HepG2 (cell line): ENCODE results near the gene LRRC45. TPM values are rescaled to one million over a fixed set of nuclear protein-coding genes. Genes with fewer than 3 reads are reported as not detected.

Experiments
- BCL6 ChIP-seq: IDR thresholded peaks from 2 replicates; pipeline ENCODE4 v1.6.1; 2016; ENCODE audit warnings: missing genetic modification reagents, missing compliant biosample characterization
- FIP1L1 ChIP-seq: fragments of 200-400 bp; formaldehyde crosslinking; IDR thresholded peaks from 2 replicates; pipeline ENCODE4 v1.6.1; 2018; ENCODE audit warnings: low read depth, mild to moderate bottlenecking, low read length, moderate library complexity, borderline replicate concordance; ENCODE audit not compliant: insufficient read depth
- FOXM1 ChIP-seq: sonication (generic); formaldehyde crosslinking; IDR thresholded peaks from 2 replicates; pipeline ENCODE4 v1.5.0; 2020; ENCODE audit warnings: missing genetic modification reagents
- FOXP1 ChIP-seq, 2 experiments: fragments of 450-650 bp in 1 of 2; IDR thresholded peaks; 2 replicates each; pipeline ENCODE4 v1.6.1; 2017 to 2018; ENCODE audit warnings: antibody characterized with exemption in 1 of 2
- MIER2 ChIP-seq: IDR thresholded peaks from 2 replicates; pipeline ENCODE4 v1.6.1; 2016; ENCODE audit warnings: missing biosample characterization, missing genetic modification reagents
- MTA3 ChIP-seq: sonication (generic); formaldehyde crosslinking; IDR thresholded peaks from 2 replicates; pipeline ENCODE4 v1.4.0; 2020; ENCODE audit warnings: missing genetic modification reagents
- PAF1 ChIP-seq: IDR thresholded peaks from 2 replicates; pipeline ENCODE4 v1.6.1; 2016; ENCODE audit warnings: missing genetic modification reagents, missing compliant biosample characterization
- PAWR ChIP-seq: sonication (generic); formaldehyde crosslinking; IDR thresholded peaks from 2 replicates; pipeline ENCODE4 v1.4.0; 2020; ENCODE audit warnings: missing genetic modification reagents, mild to moderate bottlenecking, borderline replicate concordance
- PLRG1 ChIP-seq: fragments of 450-650 bp; conservative IDR thresholded peaks from 2 replicates; pipeline ENCODE4 v1.6.1; 2016
- RCOR2 ChIP-seq: IDR thresholded peaks from 2 replicates; pipeline ENCODE4 v1.6.1; 2016; ENCODE audit warnings: missing biosample characterization, missing genetic modification reagents
- RXRB ChIP-seq: IDR thresholded peaks from 2 replicates; pipeline ENCODE4 v1.6.1; 2016; ENCODE audit warnings: borderline replicate concordance, missing genetic modification reagents, missing compliant biosample characterization
- SMARCC2 ChIP-seq: fragments of 450-650 bp; IDR thresholded peaks from 2 replicates; pipeline ENCODE4 v1.6.1; 2017; ENCODE audit warnings: antibody characterized with exemption, mild to moderate bottlenecking
- SP4 ChIP-seq: sonication (generic); formaldehyde crosslinking; IDR thresholded peaks from 2 replicates; pipeline ENCODE4 v1.8.1; 2023; ENCODE audit warnings: mild to moderate bottlenecking, missing genetic modification reagents
- ZNF362 ChIP-seq: sonication (generic); formaldehyde crosslinking; IDR thresholded peaks from 2 replicates; pipeline ENCODE4 v1.4.0; 2020; ENCODE audit warnings: missing genetic modification reagents, mild to moderate bottlenecking, borderline replicate concordance
- ZNF382 ChIP-seq: sonication (generic); formaldehyde crosslinking; IDR thresholded peaks from 2 replicates; pipeline ENCODE4 v1.5.0; 2020; ENCODE audit warnings: missing genetic modification reagents, mild to moderate bottlenecking, borderline replicate concordance
- ZNF543 ChIP-seq: sonication (generic); formaldehyde crosslinking; IDR thresholded peaks from 2 replicates; pipeline ENCODE4 v1.4.0; 2020; ENCODE audit warnings: mild to moderate bottlenecking, missing genetic modification reagents
- ZNF569 ChIP-seq: sonication (generic); formaldehyde crosslinking; IDR thresholded peaks from 2 replicates; pipeline ENCODE4 v1.5.0; 2020; ENCODE audit warnings: mild to moderate bottlenecking, missing genetic modification reagents, moderate library complexity, borderline replicate concordance
- polyA plus RNA-seq, 8 experiments: library from polyadenylated mRNA; depleted of rRNA in 3 of 8; stranded (reverse) in 7 of 8; unstranded in 1 of 8; fragments of >200 nt; fragmentation: Illumina TruSeq in 4 of 8; extraction: Trizol in 4 of 8; gene quantifications; 2 replicates each; pipeline versions ENCODE4 v1.2.1 to v1.2.3, GENCODE V29; 2011 to 2016; ENCODE audit warnings: low read depth in 4 of 8, missing spikeins in 1 of 8, mixed read lengths in 1 of 8; ENCODE audit not compliant: insufficient read depth in 1 of 8
- total RNA-seq, 5 experiments: library from RNA; depleted of rRNA; stranded (reverse); fragments of >200 nt; fragmentation: Illumina TruSeq; extraction: Trizol; gene quantifications; 2 replicates each; pipeline ENCODE4 v1.2.3, GENCODE V29; 2016; ENCODE audit warnings: low read depth in 1 of 5
- TF ChIP-seq, protein P1 (sequence below): sonication (generic); formaldehyde crosslinking; IDR thresholded peaks from 2 replicates; pipeline ENCODE4 v1.4.0; 2020; ENCODE audit warnings: mild to moderate bottlenecking, missing genetic modification reagents, borderline replicate concordance
- TF ChIP-seq, protein P2 (sequence below): IDR thresholded peaks from 2 replicates; pipeline ENCODE4 v1.6.1; 2016; ENCODE audit warnings: low read depth, missing genetic modification reagents, missing compliant biosample characterization

The LRRC45 gene
- total and polyA plus RNA-seq, 2 of the 13 experiments (the other 11 are each of a cell fraction or from before 2014, with no cell fraction given): 11.6 to 48.1 TPM

DNA sequence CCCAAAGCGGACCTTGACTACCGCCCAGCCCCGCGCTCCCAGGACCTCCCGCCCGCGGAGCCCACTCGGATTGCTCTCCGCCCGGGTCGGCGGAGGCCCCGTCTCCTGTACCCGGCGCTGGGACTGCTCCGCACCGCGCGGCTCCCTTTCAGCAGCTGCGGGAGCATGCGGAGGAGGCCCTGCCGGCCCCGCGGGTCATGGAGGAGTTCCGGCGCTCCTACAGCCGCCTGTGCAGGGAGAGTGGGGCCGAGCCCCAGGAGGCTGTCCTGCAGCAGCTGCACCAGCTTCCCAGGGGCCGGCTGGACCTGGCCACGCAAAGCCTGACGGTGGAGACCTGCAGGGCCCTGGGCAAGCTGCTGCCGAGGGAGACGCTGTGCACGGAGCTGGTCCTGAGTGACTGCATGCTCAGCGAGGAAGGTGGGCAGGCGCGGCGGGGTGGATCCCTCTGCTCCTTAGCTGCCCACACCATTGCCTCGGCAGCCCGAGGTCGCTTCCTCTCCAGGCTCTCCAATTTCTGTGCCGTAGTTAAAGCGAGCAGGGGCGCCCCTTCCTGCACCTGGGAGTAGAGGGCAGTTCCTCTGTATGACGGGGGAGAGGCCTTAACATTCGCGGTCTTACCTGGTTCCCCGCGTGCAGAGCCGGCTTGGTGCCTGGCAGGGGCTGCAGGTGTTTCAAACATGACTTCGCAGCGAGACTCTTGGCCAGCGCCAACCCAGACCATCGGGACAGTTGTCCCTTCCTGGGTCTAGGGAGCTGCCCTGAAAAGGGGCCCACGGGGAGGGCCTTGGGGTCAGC, 539 bp downstream of the LRRC45 start (continued):
- TF ChIP-seq FIP1L1 (0 out of 2 replicates have a peak, but pooled peaks have one; percentile 9), SMARCC2 (no peak), RCOR2 (CRISPR knock-in tag) (no peak), FOXM1 (CRISPR knock-in tag) (no peak; the same call in 1 of the 2 replicates), ZNF362 (CRISPR knock-in tag) (no peak), ZNF543 (0 out of 2 replicates have a peak, but pooled peaks have one; percentile 22), BCL6 (CRISPR knock-in tag) (no peak), MIER2 (CRISPR knock-in tag) (no peak), PAF1 (CRISPR knock-in tag) (no peak), ZNF382 (CRISPR knock-in tag) (no peak), ZNF569 (CRISPR knock-in tag) (no peak), SP4 (CRISPR knock-in tag) (no peak), PLRG1 (no peak), RXRB (CRISPR knock-in tag) (no peak), MTA3 (no peak), PAWR (CRISPR knock-in tag) (no peak), FOXP1 (IDR thresholded peaks at IDR 0.05) (no peak), FOXP1 (CRISPR knock-in tag; IDR thresholded peaks at IDR 0.05) (no peak)
- TF ChIP-seq, protein P1, sequence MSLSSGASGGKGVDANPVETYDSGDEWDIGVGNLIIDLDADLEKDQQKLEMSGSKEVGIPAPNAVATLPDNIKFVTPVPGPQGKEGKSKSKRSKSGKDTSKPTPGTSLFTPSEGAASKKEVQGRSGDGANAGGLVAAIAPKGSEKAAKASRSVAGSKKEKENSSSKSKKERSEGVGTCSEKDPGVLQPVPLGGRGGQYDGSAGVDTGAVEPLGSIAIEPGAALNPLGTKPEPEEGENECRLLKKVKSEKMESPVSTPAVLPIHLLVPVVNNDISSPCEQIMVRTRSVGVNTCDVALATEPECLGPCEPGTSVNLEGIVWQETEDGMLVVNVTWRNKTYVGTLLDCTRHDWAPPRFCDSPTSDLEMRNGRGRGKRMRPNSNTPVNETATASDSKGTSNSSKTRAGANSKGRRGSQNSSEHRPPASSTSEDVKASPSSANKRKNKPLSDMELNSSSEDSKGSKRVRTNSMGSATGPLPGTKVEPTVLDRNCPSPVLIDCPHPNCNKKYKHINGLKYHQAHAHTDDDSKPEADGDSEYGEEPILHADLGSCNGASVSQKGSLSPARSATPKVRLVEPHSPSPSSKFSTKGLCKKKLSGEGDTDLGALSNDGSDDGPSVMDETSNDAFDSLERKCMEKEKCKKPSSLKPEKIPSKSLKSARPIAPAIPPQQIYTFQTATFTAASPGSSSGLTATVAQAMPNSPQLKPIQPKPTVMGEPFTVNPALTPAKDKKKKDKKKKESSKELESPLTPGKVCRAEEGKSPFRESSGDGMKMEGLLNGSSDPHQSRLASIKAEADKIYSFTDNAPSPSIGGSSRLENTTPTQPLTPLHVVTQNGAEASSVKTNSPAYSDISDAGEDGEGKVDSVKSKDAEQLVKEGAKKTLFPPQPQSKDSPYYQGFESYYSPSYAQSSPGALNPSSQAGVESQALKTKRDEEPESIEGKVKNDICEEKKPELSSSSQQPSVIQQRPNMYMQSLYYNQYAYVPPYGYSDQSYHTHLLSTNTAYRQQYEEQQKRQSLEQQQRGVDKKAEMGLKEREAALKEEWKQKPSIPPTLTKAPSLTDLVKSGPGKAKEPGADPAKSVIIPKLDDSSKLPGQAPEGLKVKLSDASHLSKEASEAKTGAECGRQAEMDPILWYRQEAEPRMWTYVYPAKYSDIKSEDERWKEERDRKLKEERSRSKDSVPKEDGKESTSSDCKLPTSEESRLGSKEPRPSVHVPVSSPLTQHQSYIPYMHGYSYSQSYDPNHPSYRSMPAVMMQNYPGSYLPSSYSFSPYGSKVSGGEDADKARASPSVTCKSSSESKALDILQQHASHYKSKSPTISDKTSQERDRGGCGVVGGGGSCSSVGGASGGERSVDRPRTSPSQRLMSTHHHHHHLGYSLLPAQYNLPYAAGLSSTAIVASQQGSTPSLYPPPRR: no peak
- TF ChIP-seq, protein P2, sequence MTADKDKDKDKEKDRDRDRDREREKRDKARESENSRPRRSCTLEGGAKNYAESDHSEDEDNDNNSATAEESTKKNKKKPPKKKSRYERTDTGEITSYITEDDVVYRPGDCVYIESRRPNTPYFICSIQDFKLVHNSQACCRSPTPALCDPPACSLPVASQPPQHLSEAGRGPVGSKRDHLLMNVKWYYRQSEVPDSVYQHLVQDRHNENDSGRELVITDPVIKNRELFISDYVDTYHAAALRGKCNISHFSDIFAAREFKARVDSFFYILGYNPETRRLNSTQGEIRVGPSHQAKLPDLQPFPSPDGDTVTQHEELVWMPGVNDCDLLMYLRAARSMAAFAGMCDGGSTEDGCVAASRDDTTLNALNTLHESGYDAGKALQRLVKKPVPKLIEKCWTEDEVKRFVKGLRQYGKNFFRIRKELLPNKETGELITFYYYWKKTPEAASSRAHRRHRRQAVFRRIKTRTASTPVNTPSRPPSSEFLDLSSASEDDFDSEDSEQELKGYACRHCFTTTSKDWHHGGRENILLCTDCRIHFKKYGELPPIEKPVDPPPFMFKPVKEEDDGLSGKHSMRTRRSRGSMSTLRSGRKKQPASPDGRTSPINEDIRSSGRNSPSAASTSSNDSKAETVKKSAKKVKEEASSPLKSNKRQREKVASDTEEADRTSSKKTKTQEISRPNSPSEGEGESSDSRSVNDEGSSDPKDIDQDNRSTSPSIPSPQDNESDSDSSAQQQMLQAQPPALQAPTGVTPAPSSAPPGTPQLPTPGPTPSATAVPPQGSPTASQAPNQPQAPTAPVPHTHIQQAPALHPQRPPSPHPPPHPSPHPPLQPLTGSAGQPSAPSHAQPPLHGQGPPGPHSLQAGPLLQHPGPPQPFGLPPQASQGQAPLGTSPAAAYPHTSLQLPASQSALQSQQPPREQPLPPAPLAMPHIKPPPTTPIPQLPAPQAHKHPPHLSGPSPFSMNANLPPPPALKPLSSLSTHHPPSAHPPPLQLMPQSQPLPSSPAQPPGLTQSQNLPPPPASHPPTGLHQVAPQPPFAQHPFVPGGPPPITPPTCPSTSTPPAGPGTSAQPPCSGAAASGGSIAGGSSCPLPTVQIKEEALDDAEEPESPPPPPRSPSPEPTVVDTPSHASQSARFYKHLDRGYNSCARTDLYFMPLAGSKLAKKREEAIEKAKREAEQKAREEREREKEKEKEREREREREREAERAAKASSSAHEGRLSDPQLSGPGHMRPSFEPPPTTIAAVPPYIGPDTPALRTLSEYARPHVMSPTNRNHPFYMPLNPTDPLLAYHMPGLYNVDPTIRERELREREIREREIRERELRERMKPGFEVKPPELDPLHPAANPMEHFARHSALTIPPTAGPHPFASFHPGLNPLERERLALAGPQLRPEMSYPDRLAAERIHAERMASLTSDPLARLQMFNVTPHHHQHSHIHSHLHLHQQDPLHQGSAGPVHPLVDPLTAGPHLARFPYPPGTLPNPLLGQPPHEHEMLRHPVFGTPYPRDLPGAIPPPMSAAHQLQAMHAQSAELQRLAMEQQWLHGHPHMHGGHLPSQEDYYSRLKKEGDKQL: no peak
